ENCODE measurements around the gene SF3B1.

- no peak for TF ChIP-seq CTCF (IDR thresholded peaks at IDR 0.05 in 2 of 3, conservative IDR thresholded peaks at IDR 0.05 in 1 of 3; ENCODE audit: control insufficient read depth in 2 of 3, extremely low read depth in 1 of 3, insufficient read depth in 1 of 3, low read depth in 3 of 3, low read length in 3 of 3)
- TF ChIP-seq ZNF217 (IDR thresholded peaks at IDR 0.05) = no peak
- TF ChIP-seq ATF7 (IDR thresholded peaks at IDR 0.05; ENCODE audit: low read depth) = no peak
- TF ChIP-seq POLR2AphosphoS5 (IDR thresholded peaks at IDR 0.05; ENCODE audit: low read length) = no peak
- TF ChIP-seq EZH2 (IDR thresholded peaks at IDR 0.05; ENCODE audit: borderline replicate concordance, control insufficient read depth, low read depth, low read length) = no peak
- TF ChIP-seq SKIL (IDR thresholded peaks at IDR 0.05; ENCODE audit: low read depth, poor library complexity, severe bottlenecking) = no peak
- no peak for TF ChIP-seq FOXK2 (IDR thresholded peaks at IDR 0.05)
- no peak for TF ChIP-seq MYC (IDR thresholded peaks at IDR 0.05; ENCODE audit: insufficient read depth, insufficient read length, insufficient replicate concordance, low read length, severe bottlenecking)
Observed at GRCh38 chr2:197464175-197464574, 29.3 kb upstream of the SF3B1 start.

Measured in GM12878 (cell line).